HCEC 1CT (cell line): ENCODE measurements around the gene HOXB2.
A peak's percentile ranks its signal among the peaks of the same experiment; 100 is the strongest.
"Not testable (repeated sequence)": the region's sequence is repeated elsewhere in the genome, so short reads cannot be mapped to it uniquely, and the experiment has no call there.

Experiments
- DNase-seq: peaks from one replicate; pipeline ENCODE4 v3.0.0-alpha.2; 2017

Gene HOXB2

DNA sequence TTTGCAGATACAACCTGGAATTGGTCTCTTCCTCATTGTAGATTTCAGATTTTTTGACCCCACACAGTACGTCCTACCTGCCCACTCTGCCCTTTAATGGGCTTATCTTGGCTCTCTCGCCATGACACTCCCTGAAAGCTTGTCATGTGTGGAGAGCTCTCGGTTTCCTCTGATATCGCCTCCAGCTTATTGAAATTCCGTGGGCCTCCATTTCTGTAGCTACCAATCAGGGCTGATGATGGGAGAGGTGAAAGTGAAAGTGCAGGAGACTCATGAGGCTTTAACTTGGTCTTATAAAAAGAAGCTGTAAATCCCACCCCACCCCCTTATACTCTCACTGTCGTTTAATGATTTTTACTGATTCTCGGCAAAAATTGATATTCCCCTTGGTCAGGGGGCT, 31.8 kb downstream of the HOXB2 start:
- no peak for DNase-seq

DNA sequence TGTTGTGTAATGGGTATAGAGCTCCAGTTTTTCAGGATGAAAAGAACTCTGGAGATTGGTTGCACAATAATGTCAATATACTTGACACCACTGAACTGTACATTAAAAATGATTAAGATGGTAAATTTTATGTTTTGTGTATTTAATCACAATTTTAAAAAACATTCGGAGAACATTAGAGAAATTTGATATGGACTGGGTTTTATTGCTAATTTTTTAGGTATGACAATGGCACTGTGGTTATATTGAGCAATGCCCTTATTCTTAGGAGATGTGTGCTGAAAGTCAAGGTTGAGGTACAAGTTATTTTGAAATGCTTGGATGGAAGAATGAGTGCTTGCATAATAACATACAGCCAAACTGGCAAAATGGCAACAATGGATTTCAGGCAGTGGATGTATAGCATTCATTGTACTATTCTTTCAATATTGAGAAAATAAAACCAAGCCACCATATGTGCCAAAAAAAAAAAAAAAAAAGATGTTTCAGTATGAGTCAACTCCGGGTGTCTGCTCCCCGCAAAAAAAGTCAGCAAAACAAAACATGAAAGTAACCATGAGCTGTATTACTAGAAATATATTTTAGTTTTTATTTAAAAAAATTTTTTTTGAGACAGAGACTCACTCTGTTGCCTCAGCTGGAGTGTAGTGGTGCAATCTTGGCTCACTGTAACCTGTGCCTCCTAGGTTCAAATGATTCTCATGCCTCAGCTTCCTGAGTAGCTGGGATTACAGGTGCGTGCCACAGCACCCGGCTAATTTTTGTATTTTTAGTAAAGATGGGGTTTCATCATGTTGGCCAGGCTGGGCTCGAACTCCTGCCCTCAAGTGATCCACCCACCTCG, 33.9 kb downstream of the HOXB2 start:
- DNase-seq, result peak; percentile 95

DNA sequence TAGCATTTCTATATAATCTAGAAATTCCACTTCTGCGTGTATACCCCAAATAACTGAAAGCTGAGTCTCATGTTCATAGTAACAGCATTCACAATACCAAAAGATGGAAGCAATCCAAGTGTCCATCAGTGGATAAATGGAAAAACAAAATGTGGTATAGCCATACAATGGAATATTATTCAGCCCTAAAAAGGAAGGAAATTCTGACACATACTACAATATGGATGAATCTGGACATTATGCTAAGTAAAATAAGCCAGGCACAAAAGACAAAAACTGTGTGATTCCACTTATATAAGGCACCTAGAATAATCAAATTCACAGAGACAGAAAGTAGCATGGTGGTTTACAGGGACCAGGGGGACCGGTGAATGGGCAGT, 34.5 kb downstream of the HOXB2 start:
- no peak for DNase-seq

DNA sequence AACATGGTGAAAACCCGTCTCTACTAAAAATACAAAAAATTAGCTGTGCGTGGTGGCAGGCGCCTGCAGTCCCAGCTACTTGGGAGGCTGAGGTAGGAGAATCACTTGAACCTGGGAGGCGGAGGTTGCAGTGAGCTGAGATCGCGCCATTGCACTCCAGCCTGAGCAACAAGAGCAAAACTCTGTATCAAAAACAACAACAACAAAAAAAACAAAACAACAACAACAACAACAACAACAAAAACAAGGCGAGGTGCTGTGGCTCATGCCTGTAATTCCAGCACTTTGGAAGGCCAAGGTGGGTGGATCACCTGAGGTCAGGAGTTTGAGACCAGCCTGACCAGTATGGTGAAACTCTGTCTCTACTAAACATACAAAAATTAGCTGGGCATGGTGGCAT, 35.2 kb downstream of the HOXB2 start:
- DNase-seq, result not testable (repeated sequence)

DNA sequence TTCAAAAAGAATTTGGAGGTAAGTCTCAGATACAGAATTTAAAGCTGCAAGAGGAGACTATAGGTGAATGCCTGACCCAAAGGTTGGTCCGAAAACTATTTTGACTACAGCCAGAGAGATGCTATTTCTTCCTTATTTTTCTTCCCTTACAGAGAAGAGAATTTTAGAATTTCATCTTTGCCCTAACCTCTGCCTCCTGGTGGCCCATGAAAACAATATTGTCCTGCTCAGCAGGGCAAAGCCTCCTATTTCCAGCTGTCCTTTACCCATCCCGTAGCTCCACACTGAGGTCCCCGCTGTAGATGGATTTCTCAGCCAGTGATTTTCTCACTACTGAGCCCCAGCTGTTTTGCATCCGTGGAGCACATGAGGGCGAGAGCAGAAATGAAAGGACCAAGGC, 38.7 kb downstream of the HOXB2 start:
- DNase-seq, result no peak

DNA sequence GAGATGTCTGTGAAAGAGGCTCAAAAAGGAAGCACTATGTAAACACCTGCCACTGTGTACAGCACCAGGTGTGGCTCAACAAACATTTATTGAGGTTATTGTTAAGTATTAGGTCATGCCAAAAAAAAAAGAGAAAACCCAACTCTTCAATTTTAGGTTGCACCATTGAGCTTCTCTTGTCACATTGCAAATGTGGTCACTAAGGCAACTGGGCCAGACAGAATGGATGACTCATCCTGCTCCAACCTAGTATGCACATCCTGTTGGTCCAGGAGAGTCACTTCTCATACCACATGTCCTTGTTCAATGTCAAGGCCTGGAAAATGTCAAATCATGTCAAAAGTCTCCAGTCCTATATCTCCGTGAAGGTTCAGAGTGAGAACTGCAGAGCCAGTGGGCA, 39.1 kb downstream of the HOXB2 start:
- peak; percentile 86 for DNase-seq

DNA sequence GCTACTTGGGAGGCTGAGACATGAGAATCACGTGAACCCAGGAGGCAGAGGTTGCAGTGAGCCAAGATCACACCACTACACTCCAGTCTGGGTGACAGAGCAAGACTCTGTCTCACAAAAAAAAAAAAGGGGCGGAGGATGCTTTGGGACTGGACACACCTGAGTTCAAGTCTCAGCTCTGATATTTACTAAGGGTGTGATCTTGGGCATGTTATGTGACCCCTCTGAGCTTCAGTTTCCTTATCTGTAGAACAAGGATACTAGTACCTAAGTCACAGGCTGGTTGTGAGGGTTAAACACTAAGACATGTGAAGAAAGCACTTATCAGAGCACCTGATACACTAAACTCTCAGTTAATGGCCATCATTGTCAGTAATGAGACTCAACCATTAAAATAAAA, 40.0 kb downstream of the HOXB2 start:
- no peak for DNase-seq

DNA sequence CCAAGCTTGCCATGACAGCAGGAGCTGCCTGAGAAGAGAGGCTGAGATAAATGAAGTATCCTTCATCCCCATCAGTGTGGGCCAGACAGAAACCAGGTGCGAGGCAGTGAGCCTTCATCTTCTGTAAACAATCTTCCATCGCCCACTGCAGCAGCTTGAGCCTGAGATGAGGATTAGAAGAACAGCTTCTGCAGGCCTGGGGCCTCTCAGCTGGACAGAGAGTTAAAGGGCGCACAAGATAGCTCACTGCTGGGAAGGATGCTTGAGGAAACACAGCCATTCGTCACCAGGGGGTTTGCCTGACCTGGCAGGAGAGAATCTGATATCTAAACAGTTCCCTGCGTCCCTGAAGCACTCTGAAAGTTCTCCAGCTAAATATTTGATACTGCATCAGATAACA, 41.2 kb downstream of the HOXB2 start:
- DNase-seq, result no peak

DNA sequence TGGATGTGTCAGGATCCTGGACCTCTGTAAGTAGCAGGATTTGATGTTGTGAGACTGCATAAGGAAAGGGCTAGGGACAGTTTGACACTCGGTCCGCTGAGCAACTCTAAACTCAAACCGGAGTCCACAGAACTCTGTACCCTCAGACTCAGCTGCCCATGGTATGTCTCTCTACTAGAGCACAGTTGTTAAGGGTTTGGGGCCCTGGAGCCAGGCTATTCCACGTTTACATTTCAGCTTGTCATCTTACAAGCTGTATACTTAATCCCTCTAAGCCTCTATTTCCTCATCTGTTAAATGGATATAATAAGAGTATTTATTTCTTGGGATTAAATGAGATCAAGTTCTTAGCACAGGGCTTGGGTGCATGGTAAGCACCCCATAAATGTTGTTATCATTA, 42.0 kb downstream of the HOXB2 start:
- DNase-seq, result no peak

DNA sequence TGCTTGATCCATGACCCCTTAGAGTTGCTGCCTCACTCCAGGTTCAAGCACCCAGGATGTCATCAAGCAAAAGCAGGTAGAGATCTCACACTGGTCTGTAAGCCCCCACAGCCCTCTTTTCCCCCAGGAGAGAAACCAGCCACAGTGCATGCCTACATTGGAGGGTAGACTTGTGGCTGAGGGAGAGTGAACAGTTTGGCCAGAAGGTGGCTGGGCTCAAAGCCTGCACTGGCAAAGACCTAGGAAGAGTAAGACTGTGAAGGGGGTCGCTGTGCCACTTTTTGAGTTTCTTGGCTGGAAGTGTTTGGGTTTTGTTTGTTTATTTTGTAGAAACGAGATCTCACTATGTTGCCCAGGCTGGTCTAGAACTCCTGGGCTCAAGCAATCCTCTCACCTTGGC, 42.6 kb downstream of the HOXB2 start:
- DNase-seq, result no peak

DNA sequence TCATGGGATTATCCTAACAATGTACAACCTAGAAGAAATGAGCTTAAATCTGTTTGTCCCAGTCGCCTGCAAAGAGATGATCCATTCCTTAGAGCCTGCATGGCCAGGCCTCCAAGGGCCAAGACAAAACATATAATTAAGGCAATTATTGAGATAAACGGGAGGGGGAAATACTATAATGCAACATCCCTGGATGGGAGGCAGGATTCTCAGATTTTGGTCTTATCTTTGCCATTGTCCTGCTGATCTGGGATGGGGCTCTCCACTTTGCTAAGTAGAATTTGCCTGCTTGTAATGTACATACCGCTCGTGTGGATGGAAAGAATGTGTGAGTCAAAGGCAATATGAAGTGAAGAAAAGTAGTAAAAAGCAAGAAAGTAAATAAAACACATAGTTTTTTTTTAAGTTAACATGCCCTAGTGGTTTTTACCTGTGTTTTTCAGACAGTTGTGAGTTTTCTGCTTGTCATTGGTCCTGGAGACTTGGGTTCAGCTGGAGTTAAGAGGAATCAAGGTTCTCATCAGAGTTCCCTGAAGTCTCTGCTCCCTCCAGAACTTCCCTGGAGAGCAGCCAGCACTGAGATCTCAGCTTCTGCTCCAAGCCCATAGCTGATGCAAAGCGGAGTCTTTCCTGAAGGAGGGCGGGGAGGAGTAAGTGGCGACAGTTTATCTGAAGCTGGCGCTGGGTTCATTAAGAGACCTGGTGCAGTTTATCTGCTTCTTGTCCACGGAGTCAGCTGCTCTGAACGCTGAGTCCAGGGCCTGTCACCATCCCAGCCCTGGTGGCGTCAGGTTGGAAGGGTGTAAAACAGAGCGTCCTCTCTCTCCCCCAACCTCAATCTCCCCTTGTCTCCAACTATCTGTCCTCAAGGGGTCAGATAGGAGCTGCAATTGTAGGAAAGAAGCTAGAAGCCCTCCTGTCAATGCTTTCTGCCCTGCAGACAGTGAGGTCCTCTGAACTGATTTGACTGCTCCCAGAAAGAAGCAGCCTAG, 44.2 kb downstream of the HOXB2 start:
- no peak for DNase-seq

DNA sequence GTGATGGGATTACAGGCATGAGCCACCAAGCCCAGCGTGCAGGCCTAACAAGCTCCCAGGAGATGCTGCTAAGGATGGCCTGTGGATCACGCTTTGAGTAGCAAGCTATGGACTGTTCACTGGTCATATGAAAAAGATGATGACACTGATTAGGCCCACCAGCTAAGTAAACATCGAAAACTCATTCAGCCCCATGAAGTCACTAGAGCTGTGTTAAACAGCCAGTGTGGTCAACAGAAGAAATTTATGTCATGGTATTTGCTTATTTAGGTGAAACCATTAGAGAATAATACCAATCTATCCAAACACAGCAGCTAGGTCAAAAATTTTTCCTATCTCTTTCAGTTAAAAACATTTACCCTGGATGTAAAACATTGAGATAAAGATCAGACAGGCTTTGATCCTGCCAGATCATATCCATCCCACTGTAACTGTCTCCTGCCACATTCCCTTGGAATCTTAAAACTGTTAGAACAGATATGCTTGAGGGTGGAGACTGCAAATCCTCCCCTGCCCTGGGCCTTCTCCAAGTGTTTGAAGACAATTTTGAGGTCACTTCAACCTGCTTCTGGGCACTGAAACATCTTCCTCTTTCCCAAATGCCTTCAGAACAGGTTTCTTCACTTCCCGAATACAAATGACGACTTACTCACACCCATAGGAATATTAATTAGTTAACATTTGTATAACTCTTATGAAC, 45.0 kb downstream of the HOXB2 start:
- no peak for DNase-seq

DNA sequence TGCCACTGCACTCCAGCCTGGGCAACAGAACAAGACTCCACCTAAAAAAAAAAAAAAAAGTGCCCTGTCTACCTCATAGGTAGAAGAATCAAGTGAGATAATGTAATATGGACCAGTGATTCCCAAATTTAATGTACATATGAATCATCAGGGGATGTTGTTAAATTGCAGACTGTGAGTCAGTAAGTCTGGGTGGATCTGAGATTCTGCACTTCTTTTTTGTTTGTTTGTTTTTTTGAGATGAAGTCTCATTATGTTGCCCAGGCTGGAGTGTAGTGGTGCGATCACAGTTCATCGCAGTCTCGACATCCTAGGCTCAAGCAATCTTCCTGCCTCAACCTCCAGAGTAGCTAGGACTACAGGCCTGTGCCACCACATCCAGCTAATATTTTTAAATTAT, 45.7 kb downstream of the HOXB2 start:
- DNase-seq, result peak; percentile 65

DNA sequence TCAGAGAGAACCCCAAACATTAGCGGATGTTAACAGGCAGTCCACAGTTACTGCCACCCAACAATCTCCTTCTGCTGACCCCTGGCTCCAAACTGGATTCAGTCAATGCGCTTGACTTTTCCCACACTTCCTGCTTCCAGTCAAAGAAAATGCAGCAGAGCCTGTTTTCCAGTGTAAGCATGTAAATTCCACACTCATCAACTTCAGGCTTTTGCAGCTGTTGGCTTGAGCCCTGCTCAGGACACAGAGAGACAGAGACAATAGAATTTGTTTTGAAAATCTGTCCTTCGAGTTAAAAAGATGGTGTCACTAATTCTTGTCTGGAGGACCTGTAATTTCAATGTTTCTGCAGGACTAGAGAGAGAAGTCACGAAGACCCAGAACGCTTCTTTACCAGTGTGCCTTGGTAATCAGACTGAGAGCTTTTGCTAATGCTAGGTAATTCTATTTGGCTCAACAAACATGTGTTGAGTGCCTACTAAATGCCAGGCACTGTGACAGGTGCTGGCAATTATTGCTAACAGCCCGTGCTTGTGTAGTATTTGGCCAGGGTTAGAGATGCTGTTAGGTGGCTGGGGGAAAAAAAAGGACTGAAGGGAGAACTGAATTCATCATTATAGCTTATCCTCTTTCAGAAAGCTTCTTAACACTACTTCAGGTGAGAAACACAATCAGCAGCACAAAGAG, 46.6 kb downstream of the HOXB2 start:
- DNase-seq, result no peak

DNA sequence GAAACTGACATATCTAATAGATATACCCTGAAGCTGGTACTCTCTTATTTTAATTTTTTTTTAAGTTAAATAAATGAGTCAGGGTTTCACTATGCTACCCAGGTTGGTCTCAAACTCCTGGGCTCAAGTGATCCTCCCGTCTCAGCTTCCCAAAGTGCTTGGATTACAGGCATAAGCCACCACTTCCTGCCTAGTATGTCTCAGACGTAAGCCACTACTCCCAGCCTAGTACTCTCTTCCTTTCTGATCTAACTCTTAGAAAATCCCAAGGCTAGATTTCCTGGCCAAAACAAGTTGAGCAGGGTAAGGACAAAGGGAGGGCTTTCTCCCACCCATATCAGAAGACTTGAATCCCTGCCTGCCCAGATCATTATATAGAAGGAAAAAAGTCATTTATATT, 47.8 kb downstream of the HOXB2 start:
- peak; percentile 82 for DNase-seq

DNA sequence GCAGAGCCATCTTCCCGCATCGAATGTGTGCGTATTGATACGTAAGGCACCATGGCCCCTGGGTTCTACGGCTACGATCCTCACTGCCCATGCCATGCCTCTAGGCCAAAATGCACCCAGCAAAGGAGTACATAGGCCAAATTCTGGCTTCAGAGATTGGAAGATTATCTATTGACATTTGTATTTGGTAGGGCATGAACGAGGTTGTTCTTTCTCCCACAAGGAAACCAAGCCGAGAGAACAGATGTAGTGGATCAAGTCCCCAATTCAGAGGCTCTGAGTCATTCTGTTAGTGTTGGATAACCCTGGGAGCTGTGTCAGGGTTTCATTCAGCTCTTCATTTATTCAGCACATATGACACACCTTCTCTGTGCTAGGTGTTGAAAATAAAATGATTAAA, 50.6 kb downstream of the HOXB2 start:
- peak; percentile 87 for DNase-seq
